ENCODE results near the gene CERCAM. TPM values are rescaled to one million over a fixed set of nuclear protein-coding genes. Genes with fewer than 3 reads are reported as not detected.

CERCAM gene
- total and polyA plus RNA-seq, 2 experiments from 2014 or later: 2.7 to 7.9 TPM

DNA sequence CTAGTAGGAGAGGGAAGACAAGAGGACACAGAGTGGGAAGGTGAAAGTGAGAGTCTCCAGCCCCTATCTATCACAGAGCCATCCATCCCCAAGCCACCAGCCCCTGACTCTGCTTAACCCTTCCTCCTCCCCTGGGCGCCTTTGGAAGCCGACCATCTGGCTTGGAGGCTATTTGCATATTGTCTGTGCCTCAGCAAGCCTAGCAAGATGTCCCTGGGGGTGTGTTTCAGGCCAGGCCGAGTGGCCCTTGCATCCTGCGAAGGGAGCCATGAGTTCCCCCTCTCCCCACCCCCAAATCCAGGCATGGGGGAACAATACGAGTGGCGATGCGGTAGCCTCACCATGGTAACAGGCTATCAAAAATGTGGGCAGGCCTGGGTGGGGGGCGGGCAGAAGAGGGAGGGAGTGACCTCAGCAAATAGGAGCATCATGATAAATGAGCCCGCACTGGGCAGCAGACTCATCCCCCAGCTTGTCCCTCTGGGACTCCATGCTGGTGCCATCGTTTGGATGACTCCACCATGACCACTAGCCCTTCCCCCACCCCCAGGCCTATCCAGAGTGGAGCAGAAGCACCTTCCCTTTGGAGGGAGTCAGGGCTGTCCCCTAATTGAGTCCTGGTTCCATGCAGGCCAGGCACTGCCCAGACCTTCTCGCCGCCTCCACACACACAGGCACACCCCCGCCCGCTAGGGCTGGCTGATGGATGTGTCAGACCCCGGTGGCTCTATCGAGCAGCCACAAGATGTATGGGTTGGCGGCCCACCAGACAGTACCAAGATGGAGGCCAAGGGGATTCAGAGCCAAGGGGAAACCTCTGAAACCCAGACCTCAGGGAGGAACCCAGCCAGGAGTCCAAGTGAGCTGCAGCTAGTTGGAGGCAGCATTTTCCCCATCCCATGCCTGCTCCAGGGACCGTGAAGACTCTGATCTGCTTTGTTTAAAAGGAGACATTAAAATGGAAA is 34.9 kb upstream of the CERCAM start (continued):
- TF ChIP-seq ZNF462 (CRISPR knock-in tag; IDR thresholded peaks at IDR 0.05): no peak

- Histone ChIP-seq H3K27me3 (ENCODE audit: insufficient read depth) (peaks cover 99% of the 10 kb centered on the region), H3K4me1 (ENCODE audit: insufficient read depth) (peaks cover 64% of the 10 kb centered on the region)
- no peak overlapping the region; the same call in 2 of the 3 replicates for H3K4me3 Mint-ChIP-seq
- TF ChIP-seq, protein P1, sequence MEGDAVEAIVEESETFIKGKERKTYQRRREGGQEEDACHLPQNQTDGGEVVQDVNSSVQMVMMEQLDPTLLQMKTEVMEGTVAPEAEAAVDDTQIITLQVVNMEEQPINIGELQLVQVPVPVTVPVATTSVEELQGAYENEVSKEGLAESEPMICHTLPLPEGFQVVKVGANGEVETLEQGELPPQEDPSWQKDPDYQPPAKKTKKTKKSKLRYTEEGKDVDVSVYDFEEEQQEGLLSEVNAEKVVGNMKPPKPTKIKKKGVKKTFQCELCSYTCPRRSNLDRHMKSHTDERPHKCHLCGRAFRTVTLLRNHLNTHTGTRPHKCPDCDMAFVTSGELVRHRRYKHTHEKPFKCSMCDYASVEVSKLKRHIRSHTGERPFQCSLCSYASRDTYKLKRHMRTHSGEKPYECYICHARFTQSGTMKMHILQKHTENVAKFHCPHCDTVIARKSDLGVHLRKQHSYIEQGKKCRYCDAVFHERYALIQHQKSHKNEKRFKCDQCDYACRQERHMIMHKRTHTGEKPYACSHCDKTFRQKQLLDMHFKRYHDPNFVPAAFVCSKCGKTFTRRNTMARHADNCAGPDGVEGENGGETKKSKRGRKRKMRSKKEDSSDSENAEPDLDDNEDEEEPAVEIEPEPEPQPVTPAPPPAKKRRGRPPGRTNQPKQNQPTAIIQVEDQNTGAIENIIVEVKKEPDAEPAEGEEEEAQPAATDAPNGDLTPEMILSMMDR (conservative IDR thresholded peaks at IDR 0.05; ENCODE audit: low read depth in 2 of 2): no peak
- TF ChIP-seq CREB1 (CRISPR knock-in tag; IDR thresholded peaks at IDR 0.05; ENCODE audit: low read depth) (no peak), ZNF331 (CRISPR knock-in tag; IDR thresholded peaks at IDR 0.05; ENCODE audit: low read depth) (no peak), STAT1 (IDR thresholded peaks at IDR 0.05; ENCODE audit: unreplicated experiment) (no peak), ZNF114 (CRISPR knock-in tag; IDR thresholded peaks at IDR 0.05) (no peak), NANOG (IDR thresholded peaks at IDR 0.05; ENCODE audit: borderline replicate concordance) (no peak), JUNB (IDR thresholded peaks at IDR 0.05; ENCODE audit: unreplicated experiment) (no peak)
Measured at GRCh38 chr9:128388150-128388549, 32.5 kb upstream of the CERCAM start.

More at GRCh38 chr9:128388150-128388549, 32.5 kb upstream of the CERCAM start:
- Mint-ChIP-seq H3K36me3 (ENCODE audit: low read depth) (peaks cover 39% of the 10 kb centered on the region), H3K4me1 (peaks cover 73% of the 10 kb centered on the region), H3K27ac (no peak overlapping the region), H3K9me3 (no peaks in the 10 kb centered on the region), H3K27me3 (ENCODE audit: insufficient read depth, low read depth, poor library complexity) (peaks cover 90% of the 10 kb centered on the region)
- DNase-seq (ENCODE audit: low spot score) (no peak), ATAC-seq (no peak)
- Histone ChIP-seq H3K9me2 (ENCODE audit: insufficient read depth) (no peaks in the 10 kb centered on the region), H4K20me1 (replicated peaks; ENCODE audit: insufficient read depth) (peaks cover 39% of the 10 kb centered on the region), H3F3A (replicated peaks; ENCODE audit: low read depth) (peaks cover 20% of the 10 kb centered on the region), H3K79me2 (replicated peaks; ENCODE audit: insufficient read depth) (peaks cover 13% of the 10 kb centered on the region; the same call in 1 of the 2 replicates), H3K4me2 (no peak overlapping the region), H3K27ac (ENCODE audit: low read depth) (no peak overlapping the region), H3K4me3 (no peak overlapping the region), H2AFZ (no peak overlapping the region), H3K36me3 (ENCODE audit: insufficient read depth) (peaks cover 10% of the 10 kb centered on the region; the same call in 1 of the 2 replicates)
